IMR-90 (cell line): Measurements from ENCODE around the gene PTPRN2. TPM values are rescaled to one million over a fixed set of nuclear protein-coding genes. Genes with fewer than 3 reads are reported as not detected.

Experiments used
- ATAC-seq: fragments of 200-7000 bp; cut with Tn5 transposase; 2 replicates; pipeline ENCODE4 v1.9.1; 2020; ENCODE audit warnings: low read depth, mild to moderate bottlenecking, moderate library complexity
- BruUV-seq: library from RNA; stranded (reverse); fragments of 400-500 nt; replicated peaks from 2 replicates; lab custom pipeline; 2021; lab: Mats Ljungman, UMichigan
- CTCF ChIA-PET: fragments of 300-600 bp; formaldehyde crosslinking; extraction: SDS; loops from one replicate; lab custom pipeline; 2021; ENCODE audit warnings: antibody characterized with exemption; lab: Yijun Ruan, JAX
- POLR2A ChIA-PET: fragments of 300-600 bp; sonication (Branson Sonifier 250); formaldehyde crosslinking; loops from one replicate; lab custom pipeline; 2022; ENCODE audit warnings: antibody characterized with exemption; ENCODE audit not compliant: unreplicated experiment; lab: Charles Lee
- DNase-seq: peaks from one replicate; pipeline ENCODE4 v3.0.0; 2013
- H2AFZ ChIP-seq: replicated peaks from 2 replicates; pipeline ENCODE3; 2013; ENCODE audit warnings: low read length, mild to moderate bottlenecking; ENCODE audit not compliant: poor library complexity
- H2AK5ac ChIP-seq: 2 replicates; pipeline ENCODE4 v1.6.1; 2013; ENCODE audit warnings: low read depth, low read length, inconsistent platforms
- H2AK9ac ChIP-seq: replicated peaks from 2 replicates; pipeline ENCODE3; 2013; ENCODE audit warnings: mild to moderate bottlenecking, low read depth, low read length, moderate library complexity; ENCODE audit not compliant: poor library complexity
- H2BK120ac ChIP-seq: 2 replicates; pipeline ENCODE4 v1.6.1; 2013; ENCODE audit warnings: low read depth, low read length, inconsistent platforms
- H2BK15ac ChIP-seq: 3 replicates; pipeline ENCODE4 v1.6.1; 2013; ENCODE audit warnings: low read depth, low read length, inconsistent platforms
- H2BK20ac ChIP-seq: 2 replicates; pipeline ENCODE4 v1.6.1; 2013; ENCODE audit warnings: low read depth, mild to moderate bottlenecking, inconsistent platforms, low read length, moderate library complexity
- H2BK5ac ChIP-seq: 2 replicates; pipeline ENCODE4 v1.6.1; 2013; ENCODE audit warnings: mild to moderate bottlenecking, low read depth, low read length, inconsistent platforms; ENCODE audit not compliant: poor library complexity, severe bottlenecking
- H3K14ac ChIP-seq: replicated peaks from 2 replicates; pipeline ENCODE4 v1.6.1; 2013; ENCODE audit warnings: low read depth, low read length, inconsistent platforms
- H3K18ac ChIP-seq: 2 replicates; pipeline ENCODE4 v1.6.1; 2013; ENCODE audit warnings: low read depth, low read length, control low read depth
- H3K23ac ChIP-seq: 2 replicates; pipeline ENCODE4 v1.6.1; 2013; ENCODE audit warnings: low read depth, low read length, inconsistent platforms
- H3K27ac ChIP-seq: 2 replicates; pipeline ENCODE4 v1.5.1; 2013; ENCODE audit warnings: mild to moderate bottlenecking, control low read depth, low read length; ENCODE audit not compliant: insufficient read depth
- H3K27me3 ChIP-seq: 2 replicates; pipeline ENCODE4 v1.6.1; 2013; ENCODE audit warnings: low read length; ENCODE audit not compliant: control insufficient read depth, insufficient read depth
- H3K36me3 ChIP-seq: 2 replicates; pipeline ENCODE4 v1.6.1; 2013; ENCODE audit warnings: low read length, mixed read lengths; ENCODE audit not compliant: control insufficient read depth, insufficient read depth
- H3K4ac ChIP-seq: 2 replicates; pipeline ENCODE4 v1.6.1; 2013; ENCODE audit warnings: low read depth, low read length, inconsistent platforms
- H3K4me1 ChIP-seq: 2 replicates; pipeline ENCODE4 v1.6.1; 2013; ENCODE audit warnings: low read length, mixed read lengths; ENCODE audit not compliant: control insufficient read depth, insufficient read depth
- H3K4me2 ChIP-seq: 2 replicates; pipeline ENCODE4 v1.6.1; 2013; ENCODE audit warnings: low read depth, mild to moderate bottlenecking, control low read depth, low read length, moderate library complexity
- H3K4me3 ChIP-seq: 2 replicates; pipeline ENCODE4 v1.5.1; 2013; ENCODE audit warnings: low read depth, mild to moderate bottlenecking, control low read depth, low read length, moderate library complexity; ENCODE audit not compliant: insufficient read depth
- H3K56ac ChIP-seq: 2 replicates; pipeline ENCODE4 v1.6.1; 2013; ENCODE audit warnings: low read length, inconsistent platforms; ENCODE audit not compliant: insufficient read depth; ENCODE audit errors: extremely low read depth
- H3K79me1 ChIP-seq, 2 experiments: 2 replicates each; pipeline ENCODE4 v1.6.1; 2013; ENCODE audit warnings: low read length in 2 of 2, inconsistent platforms in 1 of 2, low read depth in 1 of 2
- H3K9ac ChIP-seq: 2 replicates; pipeline ENCODE4 v1.6.1; 2013; ENCODE audit warnings: low read depth, low read length, control low read depth
- H3K9me1 ChIP-seq: 2 replicates; pipeline ENCODE4 v1.6.1; 2013; ENCODE audit warnings: low read length, inconsistent platforms; ENCODE audit not compliant: insufficient read depth
- H3K9me3 ChIP-seq: 2 replicates; pipeline ENCODE4 v1.6.1; 2013; ENCODE audit warnings: low read length; ENCODE audit not compliant: control insufficient read depth, insufficient read depth
- H4K20me1 ChIP-seq: 2 replicates; pipeline ENCODE4 v1.6.1; 2013; ENCODE audit warnings: low read length, inconsistent platforms; ENCODE audit not compliant: insufficient read depth
- H4K5ac ChIP-seq: 2 replicates; pipeline ENCODE4 v1.6.1; 2013; ENCODE audit warnings: mild to moderate bottlenecking, low read depth, low read length, control low read depth
- H4K8ac ChIP-seq, 2 experiments: 2 replicates each; pipeline ENCODE4 v1.6.1; 2013; ENCODE audit warnings: low read depth in 2 of 2, low read length in 2 of 2, control low read depth in 1 of 2, inconsistent platforms in 1 of 2
- H4K91ac ChIP-seq: 2 replicates; pipeline ENCODE4 v1.6.1; 2013; ENCODE audit warnings: low read depth, low read length, inconsistent platforms; ENCODE audit not compliant: insufficient read depth
- BHLHE40 ChIP-seq: fragments of 150-350 bp; IDR thresholded peaks from 2 replicates; pipeline ENCODE4 v1.6.1; 2016; ENCODE audit warnings: mild to moderate bottlenecking, low read depth, low read length
- CEBPB ChIP-seq: IDR thresholded peaks from 2 replicates; pipeline ENCODE4 v1.6.1; 2012; ENCODE audit warnings: low read depth, low read length, improper control_type of control experiment
- CHD1 ChIP-seq: IDR thresholded peaks from 2 replicates; pipeline ENCODE4 v1.6.1; 2012; ENCODE audit warnings: low read depth, low read length, improper control_type of control experiment
- CTCF ChIP-seq: conservative IDR thresholded peaks from 2 replicates; pipeline ENCODE4 v1.5.1; 2012; ENCODE audit warnings: mild to moderate bottlenecking, low read depth, low read length, improper control_type of control experiment
- ELK1 ChIP-seq: fragments of 150-350 bp; IDR thresholded peaks from 2 replicates; pipeline ENCODE4 v1.6.1; 2016; ENCODE audit warnings: low read depth, mild to moderate bottlenecking, low read length, moderate library complexity, borderline replicate concordance
- FOS ChIP-seq: fragments of 150-350 bp; IDR thresholded peaks from 2 replicates; pipeline ENCODE4 v1.6.1; 2016; ENCODE audit warnings: low read depth, low read length
- MAFK ChIP-seq: IDR thresholded peaks from 2 replicates; pipeline ENCODE4 v1.6.1; 2012; ENCODE audit warnings: low read depth, low read length, improper control_type of control experiment
- MAZ ChIP-seq: IDR thresholded peaks from 2 replicates; pipeline ENCODE4 v1.6.1; 2012; ENCODE audit warnings: low read depth, mild to moderate bottlenecking, low read length, improper control_type of control experiment, moderate library complexity, borderline replicate concordance
- MXI1 ChIP-seq: IDR thresholded peaks from 2 replicates; pipeline ENCODE4 v1.6.1; 2012; ENCODE audit warnings: low read depth, mild to moderate bottlenecking, low read length, moderate library complexity, borderline replicate concordance
- NFE2L2 ChIP-seq: fragments of 150-350 bp; IDR thresholded peaks from 2 replicates; pipeline ENCODE4 v1.6.1; 2016; ENCODE audit warnings: low read depth, mild to moderate bottlenecking, low read length
- POLR2A ChIP-seq: IDR thresholded peaks from 2 replicates; pipeline ENCODE4 v1.6.1; 2012; ENCODE audit warnings: mild to moderate bottlenecking, low read depth, low read length
- RAD21 ChIP-seq: IDR thresholded peaks from 2 replicates; pipeline ENCODE4 v1.6.1; 2012; ENCODE audit warnings: low read length, improper control_type of control experiment
- RCOR1 ChIP-seq: IDR thresholded peaks from 2 replicates; pipeline ENCODE4 v1.6.1; 2012; ENCODE audit warnings: mild to moderate bottlenecking, low read length, improper control_type of control experiment; ENCODE audit not compliant: insufficient replicate concordance
- RFX5 ChIP-seq: IDR thresholded peaks from 2 replicates; pipeline ENCODE4 v1.8.0; 2012; ENCODE audit warnings: low read depth, mild to moderate bottlenecking, low read length, moderate library complexity
- SMC3 ChIP-seq: fragments of 150-350 bp; IDR thresholded peaks from 2 replicates; pipeline ENCODE4 v1.6.1; 2016; ENCODE audit warnings: low read depth, mild to moderate bottlenecking, antibody characterized with exemption, low read length, moderate library complexity
- USF2 ChIP-seq: fragments of 150-350 bp; IDR thresholded peaks from 2 replicates; pipeline ENCODE4 v1.6.1; 2017; ENCODE audit warnings: mild to moderate bottlenecking, antibody characterized with exemption, low read length, low read depth
- WGBS, 2 experiments: methylation state at CpG; one replicate each; pipeline versions ENCODE4 v1.1.5 to v1.1.7; 2013; ENCODE audit warnings: missing lambda C conversion rate in 2 of 2; ENCODE audit not compliant: insufficient read length in 1 of 2; ENCODE audit errors: extremely low coverage in 2 of 2; 5-methylcytosine and 5-hydroxymethylcytosine counted together
- dilution Hi-C: fragments of 300-500 bp; cut with HindIII; formaldehyde crosslinking; loops from one replicate; pipeline ENCODE4 v1.14.3; 2018; ENCODE audit warnings: low sequenced_read_pairs; ENCODE audit not compliant: unreplicated experiment
- in situ Hi-C: fragments of 300-500 bp; cut with MboI; formaldehyde crosslinking; loops from 3 replicates; pipeline ENCODE4 v1.14.3; 2019; ENCODE audit warnings: low sequenced_read_pairs, inconsistent platforms, mixed read lengths
- intact Hi-C: fragments of 100-400 bp; cut with micrococcal nuclease; formaldehyde crosslinking; loops from 2 replicates; pipeline ENCODE4 v1.10.0; 2022
- polyA plus RNA-seq, 3 experiments: library from polyadenylated mRNA; depleted of rRNA; stranded (reverse); fragments of >200 nt; gene quantifications; 2 replicates each; pipeline ENCODE4 v1.2.3, GENCODE V29; 2012; ENCODE audit warnings: low replicate concordance in 1 of 3
- total RNA-seq: library from RNA; depleted of rRNA; stranded (reverse); fragments of >200 nt; gene quantifications from 2 replicates; pipeline ENCODE4 v1.2.3, GENCODE V29; 2012

PTPRN2 gene
- total and polyA plus RNA-seq, 2 of the 4 experiments (the other 2 are of a cell fraction): 0.03 TPM; not detected in 1

GRCh38 chr7:157514746-157515145 lies 1072.9 kb downstream of the PTPRN2 start:
- ChIA-PET CTCF (no interaction called here), POLR2A (no interaction called here)
- no peak overlapping the region for H4K91ac ChIP-seq
- no peak for ATAC-seq
- H3K79me1 ChIP-seq: no peaks in the 10 kb centered on the region
- no peak for TF ChIP-seq MXI1
- no peak for TF ChIP-seq BHLHE40
- no peak for TF ChIP-seq CHD1
- TF ChIP-seq RCOR1: no peak
- no peak for TF ChIP-seq MAFK
- no peak for TF ChIP-seq RFX5
- TF ChIP-seq CTCF: no peak
- no peak for TF ChIP-seq NFE2L2
- no peak for TF ChIP-seq USF2
- no peak for TF ChIP-seq ELK1
- no peak for TF ChIP-seq RAD21
- no peak for TF ChIP-seq SMC3
- TF ChIP-seq POLR2A: no peak
- TF ChIP-seq FOS: no peak
- no peak for TF ChIP-seq CEBPB
- no peak for TF ChIP-seq MAZ
- BruUV-seq: no TSS peak
- no peak overlapping the region for H3K14ac ChIP-seq
- no peaks in the 10 kb centered on the region for H3K4me1 ChIP-seq
- H2BK5ac ChIP-seq: no peak overlapping the region
- no peaks in the 10 kb centered on the region for H3K36me3 ChIP-seq
- H3K9me3 ChIP-seq: peaks cover 29% of the 10 kb centered on the region; the same call in 1 of the 2 replicates
- no peak for DNase-seq
- peak overlapping the region; percentile 63 for H2AFZ ChIP-seq
- H3K23ac ChIP-seq: no peak overlapping the region
- intact Hi-C loops: no loop called here
- H2BK15ac ChIP-seq: no peak overlapping the region
- in situ Hi-C loops: no loop called here
- no peak overlapping the region for H4K5ac ChIP-seq
- no peaks in the 10 kb centered on the region for H4K20me1 ChIP-seq
- H3K4me3 ChIP-seq: no peak overlapping the region
- no peaks in the 10 kb centered on the region for H3K27me3 ChIP-seq
- H3K4me2 ChIP-seq: no peak overlapping the region
- H3K27ac ChIP-seq: no peak overlapping the region
- no peak overlapping the region for H4K8ac ChIP-seq
- no peak overlapping the region for H3K9ac ChIP-seq
- WGBS, 2 experiments: 67% methylated on average over 4 of the region's 6 CpGs; no CpG with 5 or more reads in 1 of the 2 experiments
- H3K18ac ChIP-seq: no peak overlapping the region
- H3K4ac ChIP-seq: no peak overlapping the region
- no peak overlapping the region for H2BK120ac ChIP-seq
- no peak overlapping the region for H2BK20ac ChIP-seq
- no peak overlapping the region for H2AK9ac ChIP-seq
- H3K9me1 ChIP-seq: no peaks in the 10 kb centered on the region
- no peak overlapping the region for H2AK5ac ChIP-seq
- dilution Hi-C loops: no loop called here
- no peak overlapping the region for H3K56ac ChIP-seq
